Neural progenitor cell (in vitro differentiated cells): ENCODE data around the gene RAPGEF5. TPM values are rescaled to one million over a fixed set of nuclear protein-coding genes. Genes with fewer than 3 reads are reported as not detected.

Experiments used
- DNase-seq: peaks from one replicate; pipeline ENCODE4 v3.0.0-alpha.2; 2016; ENCODE audit warnings: low spot score
- H2AFZ ChIP-seq: fragments of 200-600 bp; sonication (generic); replicated peaks from 2 replicates; pipeline ENCODE4 v1.6.1; 2016; ENCODE audit warnings: antibody characterized with exemption
- H3F3A ChIP-seq: fragments of 200-600 bp; sonication (generic); 2 replicates; pipeline ENCODE4 v1.6.1; 2016; ENCODE audit warnings: antibody characterized with exemption, low read depth
- H3K27ac ChIP-seq: fragments of 200-600 bp; sonication (generic); 2 replicates; pipeline ENCODE4 v1.5.1; 2016; ENCODE audit warnings: mild to moderate bottlenecking
- H3K27me3 ChIP-seq: fragments of 200-600 bp; sonication (generic); 2 replicates; pipeline ENCODE4 v1.6.1; 2016; ENCODE audit warnings: mild to moderate bottlenecking, moderate library complexity
- H3K36me3 ChIP-seq: fragments of 200-600 bp; sonication (generic); 2 replicates; pipeline ENCODE4 v1.5.1; 2016
- H3K4me1 ChIP-seq: fragments of 200-600 bp; sonication (generic); 2 replicates; pipeline ENCODE4 v1.6.1; 2016; ENCODE audit warnings: mixed run types
- H3K4me2 ChIP-seq: fragments of 200-600 bp; sonication (generic); 2 replicates; pipeline ENCODE4 v1.6.1; 2016
- H3K4me3 ChIP-seq: fragments of 200-600 bp; sonication (generic); 2 replicates; pipeline ENCODE4 v1.5.1; 2016
- H3K79me2 ChIP-seq: fragments of 200-600 bp; sonication (generic); 2 replicates; pipeline ENCODE4 v1.6.1; 2016; ENCODE audit warnings: low read depth
- H3K9ac ChIP-seq: fragments of 200-600 bp; sonication (generic); 2 replicates; pipeline ENCODE4 v1.6.1; 2016
- H3K9me3 ChIP-seq: fragments of 200-600 bp; sonication (generic); 2 replicates; pipeline ENCODE4 v1.5.1; 2016; ENCODE audit warnings: low read depth
- H4K20me1 ChIP-seq: fragments of 200-600 bp; sonication (generic); 2 replicates; pipeline ENCODE4 v1.6.1; 2016; ENCODE audit warnings: low read depth
- H3K27ac Mint-ChIP-seq: 3 replicates; pipeline ENCODE4 v1.8.0; 2021; ENCODE audit warnings: mixed read lengths
- H3K27me3 Mint-ChIP-seq: 2 replicates; pipeline ENCODE4 v1.8.0; 2022; ENCODE audit warnings: low read depth, mild to moderate bottlenecking, inconsistent platforms, moderate library complexity, mixed read lengths; ENCODE audit not compliant: insufficient read depth
- H3K36me3 Mint-ChIP-seq: 3 replicates; pipeline ENCODE4 v1.8.0; 2021; ENCODE audit warnings: mixed read lengths
- H3K4me1 Mint-ChIP-seq: 3 replicates; pipeline ENCODE4 v1.8.0; 2021; ENCODE audit warnings: mixed read lengths
- H3K4me3 Mint-ChIP-seq: 3 replicates; pipeline ENCODE4 v1.8.0; 2021; ENCODE audit warnings: mild to moderate bottlenecking, moderate library complexity, mixed read lengths
- H3K9me3 Mint-ChIP-seq: 3 replicates; pipeline ENCODE4 v1.8.0; 2020; ENCODE audit warnings: mixed read lengths
- EZH2 ChIP-seq: fragments of 200-600 bp; sonication (generic); IDR thresholded peaks from 2 replicates; pipeline ENCODE4 v1.6.1; 2017; ENCODE audit warnings: antibody characterized with exemption, mild to moderate bottlenecking, moderate library complexity
- EZH2phosphoT487 ChIP-seq: fragments of 200-600 bp; sonication (generic); IDR thresholded peaks from 2 replicates; pipeline ENCODE4 v1.6.1; 2017; ENCODE audit warnings: antibody characterized with exemption
- total RNA-seq: library from RNA; depleted of rRNA; stranded (reverse); fragments of >200 nt; gene quantifications from 2 replicates; pipeline ENCODE4 v1.2.3, GENCODE V29; 2015; ENCODE audit warnings: low replicate concordance
- TF ChIP-seq, protein P1 (sequence below): fragments of 200-600 bp; sonication (generic); IDR thresholded peaks from 2 replicates; pipeline ENCODE4 v1.5.1; 2017; ENCODE audit warnings: antibody characterized with exemption, mild to moderate bottlenecking

RAPGEF5 gene
- total RNA-seq, 1 donor from 2014 or later = 5.7 TPM

DNA sequence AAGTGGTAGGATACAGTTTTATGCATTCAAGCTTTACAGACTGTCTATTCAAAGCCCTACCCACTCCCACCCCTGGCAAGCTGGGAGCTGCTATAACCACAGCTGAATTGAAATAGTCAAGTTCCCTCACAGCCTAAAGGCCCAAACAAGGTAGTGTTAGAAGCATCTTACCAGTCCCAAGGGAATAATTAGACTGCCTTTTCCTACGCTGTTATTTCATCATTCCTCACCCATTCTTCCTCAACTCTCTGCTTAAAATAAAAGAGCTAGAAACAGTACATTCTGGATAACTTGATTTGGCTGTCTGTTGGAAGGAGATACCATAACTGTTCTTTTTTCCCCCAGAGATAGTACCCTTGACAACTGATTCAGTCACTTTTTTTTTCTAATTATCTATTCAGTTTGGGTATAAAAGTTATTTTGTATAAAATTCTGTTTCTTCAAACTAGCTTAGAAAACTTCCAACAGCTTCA, 54.0 kb downstream of the RAPGEF5 start:
- H3K36me3 ChIP-seq = no peaks in the 10 kb centered on the region
- H3K27ac ChIP-seq = no peak overlapping the region

DNA sequence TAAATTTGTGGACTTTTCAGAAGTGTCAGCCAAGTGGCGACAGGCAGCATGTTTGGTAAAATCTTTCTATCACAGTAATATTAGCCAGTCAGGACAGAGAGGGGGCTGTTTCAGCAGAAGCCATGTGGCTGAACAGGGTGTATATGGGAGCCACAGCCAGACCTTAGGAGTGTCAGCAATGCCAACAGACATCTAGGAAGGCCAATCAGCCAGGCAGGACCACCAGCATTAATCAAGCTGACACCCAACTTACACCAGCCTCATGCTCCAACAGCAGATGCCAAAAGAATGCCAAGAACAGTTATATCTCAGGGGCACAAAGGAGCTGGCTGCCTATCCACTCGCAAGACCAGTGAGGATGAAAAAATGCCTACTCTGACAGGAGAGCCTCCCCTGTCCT, 54.8 kb downstream of the RAPGEF5 start:
- H3K4me3 Mint-ChIP-seq = no peak overlapping the region
- H3K27ac Mint-ChIP-seq = no peak overlapping the region
- H3K36me3 ChIP-seq = no peaks in the 10 kb centered on the region

More for the DNA sequence above, 54.0 kb downstream of the RAPGEF5 start:
- Mint-ChIP-seq H3K4me1 (no peaks in the 10 kb centered on the region), H3K27ac (no peak overlapping the region), H3K36me3 (peaks cover 6% of the 10 kb centered on the region), H3K9me3 (peaks cover 12% of the 10 kb centered on the region), H3K4me3 (no peak overlapping the region), H3K27me3 (no peaks in the 10 kb centered on the region)
- H3K4me3 ChIP-seq = no peak overlapping the region
- no peak overlapping the region for H2AFZ ChIP-seq
- no peak overlapping the region for H3K4me2 ChIP-seq
- no peak overlapping the region for H3K9ac ChIP-seq
- H3K9me3 ChIP-seq = no peaks in the 10 kb centered on the region
- no peak for DNase-seq
- TF ChIP-seq EZH2phosphoT487 (no peak), EZH2 (no peak)
- TF ChIP-seq, protein P1, sequence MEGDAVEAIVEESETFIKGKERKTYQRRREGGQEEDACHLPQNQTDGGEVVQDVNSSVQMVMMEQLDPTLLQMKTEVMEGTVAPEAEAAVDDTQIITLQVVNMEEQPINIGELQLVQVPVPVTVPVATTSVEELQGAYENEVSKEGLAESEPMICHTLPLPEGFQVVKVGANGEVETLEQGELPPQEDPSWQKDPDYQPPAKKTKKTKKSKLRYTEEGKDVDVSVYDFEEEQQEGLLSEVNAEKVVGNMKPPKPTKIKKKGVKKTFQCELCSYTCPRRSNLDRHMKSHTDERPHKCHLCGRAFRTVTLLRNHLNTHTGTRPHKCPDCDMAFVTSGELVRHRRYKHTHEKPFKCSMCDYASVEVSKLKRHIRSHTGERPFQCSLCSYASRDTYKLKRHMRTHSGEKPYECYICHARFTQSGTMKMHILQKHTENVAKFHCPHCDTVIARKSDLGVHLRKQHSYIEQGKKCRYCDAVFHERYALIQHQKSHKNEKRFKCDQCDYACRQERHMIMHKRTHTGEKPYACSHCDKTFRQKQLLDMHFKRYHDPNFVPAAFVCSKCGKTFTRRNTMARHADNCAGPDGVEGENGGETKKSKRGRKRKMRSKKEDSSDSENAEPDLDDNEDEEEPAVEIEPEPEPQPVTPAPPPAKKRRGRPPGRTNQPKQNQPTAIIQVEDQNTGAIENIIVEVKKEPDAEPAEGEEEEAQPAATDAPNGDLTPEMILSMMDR = no peak
- no peaks in the 10 kb centered on the region for H3K79me2 ChIP-seq
- no peaks in the 10 kb centered on the region for H3K27me3 ChIP-seq
- no peaks in the 10 kb centered on the region for H4K20me1 ChIP-seq
- no peaks in the 10 kb centered on the region for H3F3A ChIP-seq
- no peaks in the 10 kb centered on the region for H3K4me1 ChIP-seq

DNA sequence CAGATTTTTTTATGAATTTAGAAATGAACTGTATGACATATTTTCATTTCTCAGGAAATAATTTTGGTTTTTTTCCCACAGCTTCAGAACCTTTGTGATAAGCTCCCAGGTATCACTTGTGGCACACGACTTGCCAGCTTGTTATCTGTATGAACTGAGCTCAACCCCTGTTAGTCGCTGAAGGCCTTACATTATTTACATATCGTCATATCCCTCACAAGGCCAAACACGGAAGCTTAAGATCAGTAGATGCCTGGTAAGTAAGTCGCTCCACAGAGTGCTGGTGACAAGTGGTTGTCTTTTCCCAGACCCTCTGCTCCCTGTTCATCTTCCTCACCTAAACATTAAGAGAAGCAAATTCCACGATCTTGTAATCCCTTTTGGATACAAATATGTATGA, 55.2 kb downstream of the RAPGEF5 start:
- H3K4me1 Mint-ChIP-seq = no peaks in the 10 kb centered on the region
- Histone ChIP-seq H2AFZ (no peak overlapping the region), H3K4me1 (no peaks in the 10 kb centered on the region), H3K4me2 (no peak overlapping the region), H3K9me3 (no peaks in the 10 kb centered on the region), H4K20me1 (no peaks in the 10 kb centered on the region), H3K27ac (no peak overlapping the region), H3K9ac (no peak overlapping the region), H3K27me3 (no peaks in the 10 kb centered on the region), H3K79me2 (no peaks in the 10 kb centered on the region), H3K4me3 (no peak overlapping the region), H3K36me3 (no peaks in the 10 kb centered on the region), H3F3A (no peaks in the 10 kb centered on the region)
- H3K27me3 Mint-ChIP-seq = no peaks in the 10 kb centered on the region
- no peak overlapping the region for H3K4me3 Mint-ChIP-seq
- TF ChIP-seq, protein P1 = no peak
- TF ChIP-seq EZH2 (no peak), EZH2phosphoT487 (no peak)
- peaks cover 7% of the 10 kb centered on the region for H3K9me3 Mint-ChIP-seq
- H3K36me3 Mint-ChIP-seq = peaks cover 4% of the 10 kb centered on the region
- no peak for DNase-seq
- no peak overlapping the region for H3K27ac Mint-ChIP-seq

More for the DNA sequence above, 54.8 kb downstream of the RAPGEF5 start:
- DNase-seq = no peak
- Mint-ChIP-seq H3K4me1 (no peaks in the 10 kb centered on the region), H3K27me3 (no peaks in the 10 kb centered on the region), H3K9me3 (peaks cover 11% of the 10 kb centered on the region), H3K36me3 (peaks cover 6% of the 10 kb centered on the region)
- no peaks in the 10 kb centered on the region for H3K27me3 ChIP-seq
- H2AFZ ChIP-seq = no peak overlapping the region
- H3K27ac ChIP-seq = no peak overlapping the region
- H3K4me1 ChIP-seq = no peaks in the 10 kb centered on the region
- no peak overlapping the region for H3K4me3 ChIP-seq
- H3K9ac ChIP-seq = no peak overlapping the region
- TF ChIP-seq EZH2phosphoT487 (no peak), EZH2 (no peak)
- TF ChIP-seq, protein P1 = no peak
- H4K20me1 ChIP-seq = no peaks in the 10 kb centered on the region
- H3K4me2 ChIP-seq = no peak overlapping the region
- no peaks in the 10 kb centered on the region for H3K9me3 ChIP-seq
- no peaks in the 10 kb centered on the region for H3K79me2 ChIP-seq
- no peaks in the 10 kb centered on the region for H3F3A ChIP-seq
